Heart left ventricle (tissue), 16 donors: Measurements from ENCODE around the gene ARAP3. TPM values are rescaled to one million over a fixed set of nuclear protein-coding genes. Genes with fewer than 3 reads are reported as not detected.

ENCODE experiments used
- ATAC-seq, 4 donors: fragments of 200-7000 bp; cut with Tn5 transposase; one replicate each; pipeline ENCODE4 v1.9.1; 2020 to 2022; ENCODE audit warnings: moderate library complexity in 4 of 4, mild to moderate bottlenecking in 3 of 4, moderate number of reproducible peaks in 1 of 4
- DNase-seq, 5 donors: peaks; one replicate each; pipeline ENCODE4 v3.0.0-alpha.2; 2020
- H3K27ac ChIP-seq, 12 donors: fragments of 200-600 bp; sonication (generic) in 4 of 12; one replicate each; pipeline versions ENCODE4 v1.5.0 to v1.8.0; 2016 to 2022; ENCODE audit warnings: mild to moderate bottlenecking in 2 of 12
- H3K27me3 ChIP-seq, 9 donors: fragments of 200-600 bp; sonication (generic) in 2 of 9; one replicate each; pipeline versions ENCODE4 v1.5.1 to v1.8.0; 2016 to 2022; ENCODE audit warnings: mild to moderate bottlenecking in 3 of 9
- H3K36me3 ChIP-seq, 9 donors: fragments of 200-600 bp; sonication (generic) in 2 of 9; one replicate each; pipeline versions ENCODE4 v1.5.0 to v1.8.0; 2018 to 2022; ENCODE audit warnings: mild to moderate bottlenecking in 2 of 9
- H3K4me1 ChIP-seq, 12 donors: fragments of 200-600 bp; sonication (generic) in 4 of 12; one replicate each; pipeline versions ENCODE4 v1.5.0 to v1.8.0; 2016 to 2022; ENCODE audit warnings: mild to moderate bottlenecking in 3 of 12
- H3K4me3 ChIP-seq, 12 donors: fragments of 200-600 bp; sonication (generic) in 4 of 12; one replicate each; pipeline versions ENCODE4 v1.5.0 to v1.8.0; 2017 to 2022; ENCODE audit warnings: mild to moderate bottlenecking in 9 of 12, moderate library complexity in 4 of 12
- H3K9me3 ChIP-seq, 12 donors: fragments of 200-600 bp; sonication (generic) in 4 of 12; one replicate each; pipeline versions ENCODE4 v1.5.0 to v1.8.0; 2016 to 2022; ENCODE audit warnings: mild to moderate bottlenecking in 1 of 12
- CTCF ChIP-seq, 12 donors: fragments of 200-600 bp; sonication (generic) in 4 of 12; IDR thresholded peaks; one replicate each; pipeline versions ENCODE4 v1.5.0 to v1.8.0; 2018 to 2022; ENCODE audit warnings: antibody characterized with exemption in 12 of 12, mild to moderate bottlenecking in 5 of 12
- POLR2A ChIP-seq, 2 donors: fragments of 450-650 bp; IDR thresholded peaks; one replicate each; pipeline ENCODE4 v1.6.1; 2017; ENCODE audit warnings: antibody characterized with exemption in 2 of 2, mild to moderate bottlenecking in 2 of 2, moderate library complexity in 2 of 2
- WGBS, 4 donors: extraction: QIAGEN DNeasy Blood & Tissue Kit in 2 of 4; methylation state at CpG; one replicate each; pipeline versions ENCODE4 v1.1.5 to v1.1.7; 2013 to 2018; 5-methylcytosine and 5-hydroxymethylcytosine counted together
- intact Hi-C, 10 donors: fragments of 100-400 bp; cut with DNase I; formaldehyde crosslinking; loops; one replicate each; pipeline versions ENCODE4 v1.11.1 to v1.14.2; 2022
- polyA plus RNA-seq, 2 donors: library from polyadenylated mRNA; stranded (reverse); fragments of 200-250 nt; gene quantifications; one replicate each; pipeline ENCODE4 v1.2.3, GENCODE V29; 2013
- total RNA-seq, 9 donors: library from RNA; depleted of rRNA in 2 of 9; stranded (reverse); fragments of >200 nt in 2 of 9; fragmentation: NEBNext Ultra II Directional in 3 of 9; extraction: Animal tissue kit (Norgen Biotek cat#: 25700) in 3 of 9; gene quantifications; one replicate each; pipeline versions ENCODE4 v1.1.0 to v1.2.4, GENCODE V29; 2016 to 2023
- donor health status: ischemic (EF 13 %, LVEDD 7.1; RV severe dilation, severe dysfunction).
- donor health status: healthy with polysubstance abuse.
- donor health status: DM: no; HTN: yes; CAD: no.
- donor health status: DM: no; HTN: no; CAD: no.
- donor health status: ischemic (EF 25% LVEDD 6.9; RV normal size, moderate dysfunction).
- donor health status: ischemic (EF 25% LVEDD 5.7; RV mildly dilated, moderate dysfunction).
- donor health status: healthy.
- donor health status: DM: yes; HTN: yes; CAD: no.
- donor health status: ischemic (EF 35%, LVEDD 5.7; RV mildly dilated, moderate dysfunction).
- donor health status: nonischemic (EF 11% LVEDD 7.7; RV severe dilation, severe dysfunction).
- donor health status: DM: yes; HTN: yes; CAD: no.
- donor health status: PGD.
- donor health status: ischemic (EF 29% LVEDD 5.4; RV normal size, mild dysfunction).
- donor health status: nonischemic (EF 23%, LVEDD 6.1; RV moderate dilation, normal function).

The ARAP3 gene
- total and polyA plus RNA-seq, 11 donors: 8.9 to 20.5 (median 13.8) TPM

GRCh38 chr5:141639357-141640050, 42.5 kb downstream of the ARAP3 start:
- TF ChIP-seq POLR2A (IDR thresholded peaks at IDR 0.05): no peak
- ATAC-seq: no peak
- Histone ChIP-seq H3K27me3 (no peaks in the 10 kb centered on the region), H3K4me3 (no peak overlapping the region), H3K9me3 (no peaks in the 10 kb centered on the region), H3K4me1 (peaks cover 3 to 32% (median 23%) of the 10 kb centered on the region in 12 donors), H3K27ac (no peak overlapping the region), H3K36me3 (peaks cover 0 to 22% (median 2%) of the 10 kb centered on the region in 9 donors)
- no peak for DNase-seq
- 87 to 93% (median 91%) methylated on average over 8 to 12 of the region's 12 CpGs for WGBS, 4 donors
- intact Hi-C loops: no loop called here

- Histone ChIP-seq H3K4me1 (peaks cover 3 to 38% (median 23%) of the 10 kb centered on the region in 12 donors), H3K4me3 (no peak overlapping the region), H3K27ac (no peak overlapping the region), H3K9me3 (no peaks in the 10 kb centered on the region), H3K27me3 (no peaks in the 10 kb centered on the region), H3K36me3 (peaks cover 0 to 21% (median 3%) of the 10 kb centered on the region in 9 donors)
- DNase-seq: no peak
- ATAC-seq: no peak
- 93 to 98% (median 96%) methylated on average over 2 of the region's 2 CpGs for WGBS, 4 donors
- TF ChIP-seq POLR2A (IDR thresholded peaks at IDR 0.05): no peak
- TF ChIP-seq CTCF (IDR thresholded peaks at IDR 0.05): no peak
- intact Hi-C loops: no loop called here
Measured at GRCh38 chr5:141638771-141639170, 43.3 kb downstream of the ARAP3 start.

GRCh38 chr5:141637767-141638419, 44.1 kb downstream of the ARAP3 start:
- Histone ChIP-seq H3K27me3 (no peaks in the 10 kb centered on the region), H3K27ac (peak overlapping the region in 1 of 12 donors; percentile 81), H3K36me3 (peaks cover 0 to 20% (median 7%) of the 10 kb centered on the region in 9 donors), H3K9me3 (no peaks in the 10 kb centered on the region), H3K4me1 (peaks cover 3 to 44% (median 24%) of the 10 kb centered on the region in 12 donors), H3K4me3 (peak overlapping the region; percentile 45 to 97 (median 78))
- DNase-seq (peak; percentile 58 to 82 (median 66)), ATAC-seq (peak in 3 of 4 donors; percentile 23 to 53 (median 42))
- intact Hi-C loops: no loop called here
- 5 to 13% (median 6%) methylated on average over 18 to 40 of the region's 40 CpGs for WGBS, 4 donors
- no peak for TF ChIP-seq POLR2A (IDR thresholded peaks at IDR 0.05)
- peak in 7 of 12 donors; percentile 7 to 39 (median 33) for TF ChIP-seq CTCF (IDR thresholded peaks at IDR 0.05)

- H3K27ac ChIP-seq: peak overlapping the region in 8 of 12 donors; percentile 57 to 85 (median 76)
- peak; percentile 3 to 21 (median 14) for ATAC-seq
- TF ChIP-seq CTCF (IDR thresholded peaks at IDR 0.05): no peak
- TF ChIP-seq POLR2A (IDR thresholded peaks at IDR 0.05): no peak
- peak overlapping the region; percentile 45 to 97 (median 78) for H3K4me3 ChIP-seq
- peaks cover 3 to 49% (median 24%) of the 10 kb centered on the region in 12 donors for H3K4me1 ChIP-seq
- peak in 3 of 5 donors; percentile 31 to 71 (median 41) for DNase-seq
- 1 to 4% (median 2%) methylated on average over 14 to 63 of the region's 63 CpGs for WGBS, 4 donors
- intact Hi-C loops: no loop called here
- H3K27me3 ChIP-seq: no peaks in the 10 kb centered on the region
- H3K36me3 ChIP-seq: peaks cover 0 to 23% (median 8%) of the 10 kb centered on the region in 9 donors
- no peaks in the 10 kb centered on the region for H3K9me3 ChIP-seq
Measured at GRCh38 chr5:141637123-141637766, 44.8 kb downstream of the ARAP3 start.
